CD4-positive, alpha-beta T cell treated with Interleukin-1 beta for 1 hour (primary cell): ENCODE measurements around the gene DNAJA4.

Experiments used
- DNase-seq, 2 donors: peaks; one replicate each; pipeline ENCODE4 v3.0.0-alpha.2; 2020 to 2022

The DNAJA4 gene

DNA sequence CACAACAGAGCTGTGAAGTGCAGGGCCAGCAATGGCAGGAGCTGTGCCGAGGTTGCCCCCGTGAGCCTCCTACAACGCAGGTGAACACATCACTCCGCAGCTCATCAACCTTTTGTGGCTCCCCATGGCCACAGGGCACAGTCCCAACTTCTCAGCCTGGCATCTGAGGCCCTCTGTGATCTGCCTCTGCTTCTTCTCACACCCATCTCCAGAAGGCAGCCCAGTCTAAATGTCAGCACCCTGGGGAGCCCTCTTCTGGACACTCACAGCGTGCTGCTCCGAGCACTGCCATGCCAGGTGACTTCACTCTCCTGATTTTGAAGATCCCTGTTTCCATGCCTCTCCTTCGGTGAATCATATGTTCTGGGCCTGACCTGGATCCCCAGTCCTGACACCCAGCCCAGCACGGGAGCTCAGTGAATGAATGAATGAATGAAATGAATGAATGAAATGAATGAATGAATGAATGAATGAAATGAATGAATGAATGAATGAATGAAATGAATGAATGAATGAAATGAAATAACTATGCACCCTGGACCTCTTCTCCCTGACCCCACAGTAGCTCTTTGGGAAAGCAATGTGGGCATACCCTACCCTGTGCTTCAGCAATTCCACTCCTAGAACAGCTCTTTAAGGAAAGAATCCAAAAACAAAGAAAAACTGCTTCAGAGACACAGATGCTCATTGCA is 52.9 kb downstream of the DNAJA4 start:
- no peak for DNase-seq

DNA sequence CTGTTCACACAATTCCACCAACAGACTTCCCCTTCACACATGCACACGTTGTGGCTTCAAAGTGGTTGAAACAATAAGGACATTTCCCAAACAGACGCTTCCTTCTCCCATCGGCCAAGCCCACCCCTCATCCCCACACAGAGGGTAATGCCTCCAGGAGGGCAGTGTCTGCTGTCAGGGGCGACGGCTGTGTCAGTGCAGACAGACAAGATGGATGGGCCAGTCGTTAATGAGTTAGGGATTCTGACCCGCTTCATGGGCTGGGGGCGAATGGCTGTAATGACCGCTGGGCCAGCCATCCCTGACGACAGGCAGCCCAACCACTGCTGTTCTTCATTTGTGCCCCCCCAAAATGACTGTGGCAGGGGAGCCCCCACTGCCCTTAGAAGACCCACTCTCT is 55.2 kb downstream of the DNAJA4 start:
- no peak for DNase-seq

DNA sequence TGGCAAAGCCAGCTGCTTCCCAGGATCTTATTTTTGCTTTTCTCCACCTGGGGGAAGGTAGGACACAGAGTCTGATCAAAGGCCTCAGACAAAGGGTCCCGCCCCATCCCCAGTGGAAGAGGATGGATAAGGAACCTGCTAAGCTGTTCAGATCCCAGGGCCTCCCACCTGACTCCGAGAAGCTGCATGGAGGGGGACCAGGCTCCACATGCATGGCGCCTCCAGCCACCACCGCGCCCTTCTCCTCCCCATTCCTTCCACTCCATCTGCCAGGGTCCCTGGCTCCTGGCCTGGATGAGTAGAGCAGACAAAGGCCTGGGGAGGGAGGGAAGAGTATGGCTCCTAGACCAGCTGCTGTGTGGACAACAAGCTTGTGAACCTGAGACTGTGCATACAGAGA is 55.8 kb downstream of the DNAJA4 start:
- no peak for DNase-seq

DNA sequence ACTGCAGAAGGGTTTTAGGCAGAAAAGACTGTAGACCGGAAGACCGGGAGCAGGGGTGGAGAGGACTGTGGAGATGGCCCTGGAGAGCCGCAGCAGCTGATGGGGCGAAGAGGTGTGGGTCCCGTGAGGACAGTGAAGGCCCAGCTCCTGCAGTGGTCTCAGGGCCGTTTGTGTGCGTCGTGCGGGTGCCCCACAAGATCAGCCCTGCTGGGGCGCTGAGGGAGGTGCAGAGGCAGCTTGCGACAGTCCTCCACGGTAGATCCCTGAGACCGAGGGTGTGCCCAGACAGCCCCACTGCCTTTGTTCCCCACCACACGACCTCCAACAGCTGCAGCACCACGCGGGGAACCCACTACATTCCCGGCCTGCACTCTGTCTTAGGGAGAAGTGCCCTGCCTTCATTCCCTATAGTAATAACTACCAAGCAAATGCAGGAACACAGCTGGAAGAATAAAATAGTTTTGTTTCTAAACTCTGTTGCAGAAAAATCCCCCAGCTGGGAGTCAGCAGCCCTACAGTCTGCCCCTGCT is 56.7 kb downstream of the DNAJA4 start:
- no peak for DNase-seq

DNA sequence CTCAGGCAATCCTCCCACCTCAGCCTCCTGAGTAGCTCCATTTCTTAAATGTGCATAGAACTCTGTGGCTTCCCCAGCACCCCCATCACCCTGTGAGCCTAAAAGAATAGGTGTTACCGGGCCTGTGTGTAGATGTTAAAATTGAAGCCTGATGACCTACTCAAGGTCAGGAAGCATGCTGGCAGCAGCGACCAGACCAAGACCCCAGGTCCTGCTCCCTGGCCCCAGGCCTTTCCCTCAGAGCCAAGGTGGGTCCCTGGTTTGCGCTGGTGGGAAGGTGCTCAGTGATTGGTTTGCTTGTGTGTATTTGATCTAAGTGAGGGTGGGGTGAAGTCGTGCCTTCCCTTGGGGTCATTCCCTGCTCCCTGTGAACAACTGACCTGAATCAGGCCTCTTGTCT is 57.4 kb downstream of the DNAJA4 start:
- no peak for DNase-seq

DNA sequence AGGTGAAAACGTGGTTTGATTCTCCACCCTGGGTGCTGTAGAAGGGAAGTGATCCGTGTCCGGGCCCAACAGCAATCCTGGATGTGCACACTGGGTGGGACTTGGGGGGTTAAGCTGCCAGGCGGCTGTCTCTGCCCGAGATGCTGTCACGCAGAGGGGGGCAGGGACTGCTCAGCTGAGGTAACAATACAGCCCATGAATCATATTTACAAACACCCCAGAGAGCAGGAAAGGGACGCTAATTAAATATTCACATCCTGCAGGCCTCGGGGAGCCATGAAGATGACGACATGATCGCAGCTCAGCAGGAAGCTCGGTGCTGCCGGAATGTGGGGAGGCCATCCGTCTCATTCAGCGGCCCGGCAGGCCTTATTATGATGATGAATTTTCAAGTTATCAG is 57.9 kb downstream of the DNAJA4 start:
- DNase-seq: no peak

DNA sequence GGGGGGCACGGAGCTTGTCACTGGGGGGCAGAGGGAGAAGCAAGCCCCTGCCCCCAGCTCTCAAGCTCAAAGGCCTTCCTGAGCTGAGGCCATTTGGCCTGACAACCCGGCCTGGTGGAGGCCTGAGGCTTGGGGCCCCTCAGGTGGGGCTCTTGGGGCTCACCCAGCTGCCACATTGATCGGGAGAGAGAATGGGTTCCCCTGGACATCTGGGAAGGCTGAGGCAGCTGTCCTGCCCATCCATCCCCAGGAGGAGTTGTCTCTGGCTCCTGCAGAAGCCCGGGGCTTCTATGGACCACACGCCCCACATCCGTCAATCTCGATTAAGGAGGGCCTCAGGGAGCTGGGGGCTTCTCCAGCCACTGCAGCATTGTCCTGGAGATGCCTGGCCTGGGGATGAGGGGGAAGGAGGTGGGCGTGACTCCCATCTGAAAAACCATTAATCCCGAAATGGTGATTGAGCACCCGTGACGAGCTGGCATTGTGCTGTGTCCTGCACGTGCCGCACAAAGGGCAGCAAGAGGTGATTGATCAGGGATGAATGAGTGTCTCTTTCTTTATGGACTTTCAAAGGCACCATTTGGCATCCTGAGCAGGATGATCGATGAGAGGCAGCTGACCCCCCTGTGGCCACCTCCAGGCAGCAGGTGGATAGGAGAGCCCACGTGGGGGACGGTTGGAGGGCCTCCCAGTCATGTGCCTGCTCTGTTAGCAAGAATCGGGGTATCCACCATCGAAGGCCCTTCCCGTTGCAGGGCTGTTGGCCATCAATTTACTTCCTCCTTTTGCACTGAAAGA is 58.6 kb downstream of the DNAJA4 start:
- DNase-seq: no peak

DNA sequence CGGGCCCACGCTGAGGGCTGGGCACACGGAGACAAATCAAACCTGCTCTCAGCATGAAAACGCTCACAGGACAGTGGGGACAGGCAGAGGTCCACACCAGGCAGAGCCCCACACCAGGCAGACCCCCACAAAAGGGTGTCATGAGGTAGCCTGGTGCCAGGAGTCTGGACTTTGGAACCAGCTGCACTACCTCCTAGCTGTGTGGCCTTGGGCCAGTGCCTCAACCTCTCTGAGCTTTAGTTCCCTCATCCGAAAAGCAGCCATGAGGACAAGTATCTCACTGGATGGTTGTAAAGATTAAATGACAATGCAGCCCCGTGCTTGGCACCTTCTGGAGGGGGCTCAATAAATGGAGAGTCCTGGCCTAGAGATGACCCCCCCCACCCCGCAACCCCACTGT is 59.3 kb downstream of the DNAJA4 start:
- no peak for DNase-seq

DNA sequence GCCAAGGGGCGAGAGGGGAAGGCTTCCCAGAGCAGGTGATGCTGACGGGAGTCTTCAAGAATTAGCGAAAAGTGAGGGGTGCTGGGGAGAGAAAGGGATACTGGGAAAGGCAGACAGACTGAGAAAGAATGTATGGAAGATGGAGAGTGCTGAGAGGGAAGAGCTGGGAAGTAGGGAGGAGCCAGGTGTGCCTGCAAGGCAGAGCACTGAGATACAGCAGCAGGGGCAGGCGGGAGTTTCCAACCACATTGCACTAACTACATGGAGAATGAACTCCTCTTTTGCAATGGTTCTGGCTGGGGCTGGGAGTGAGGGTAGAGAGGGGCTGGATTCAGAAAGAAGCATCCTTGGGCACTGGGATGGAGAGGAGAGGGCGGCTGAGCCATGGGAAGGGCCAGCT is 59.8 kb downstream of the DNAJA4 start:
- no peak for DNase-seq

DNA sequence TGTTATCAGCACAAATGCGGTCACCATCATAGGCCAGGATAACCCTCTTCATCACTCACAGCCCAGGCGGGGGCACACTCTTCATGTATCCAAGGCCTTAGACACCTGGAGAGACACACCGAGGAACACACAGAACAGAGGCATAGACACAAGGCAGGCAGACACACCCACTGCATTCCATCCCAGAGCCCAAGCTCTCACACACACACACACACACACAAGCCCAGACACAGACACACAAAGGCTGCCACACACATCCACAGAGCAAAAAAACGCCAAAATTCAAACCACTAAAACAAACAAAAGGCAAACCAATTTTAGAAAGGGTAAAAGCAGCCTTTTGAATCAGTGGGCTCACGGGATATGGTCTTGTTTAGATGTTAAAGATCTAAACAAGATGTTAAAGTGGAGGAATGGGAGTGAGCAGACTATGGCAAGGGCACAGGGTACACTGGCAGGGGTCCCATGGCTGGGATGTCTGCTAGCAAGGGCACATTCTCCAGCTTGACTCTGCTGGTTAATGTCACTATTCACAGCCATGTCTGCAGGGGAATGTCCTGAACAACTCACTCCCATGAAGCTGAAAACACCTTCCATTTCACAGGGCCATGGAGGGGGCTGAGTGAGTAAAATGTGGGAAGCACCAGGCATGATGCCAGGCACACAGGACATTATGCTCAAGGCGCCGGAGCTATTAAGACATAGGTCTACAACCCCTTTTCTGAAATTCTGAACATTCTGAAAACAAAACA is 60.9 kb downstream of the DNAJA4 start:
- no peak for DNase-seq

DNA sequence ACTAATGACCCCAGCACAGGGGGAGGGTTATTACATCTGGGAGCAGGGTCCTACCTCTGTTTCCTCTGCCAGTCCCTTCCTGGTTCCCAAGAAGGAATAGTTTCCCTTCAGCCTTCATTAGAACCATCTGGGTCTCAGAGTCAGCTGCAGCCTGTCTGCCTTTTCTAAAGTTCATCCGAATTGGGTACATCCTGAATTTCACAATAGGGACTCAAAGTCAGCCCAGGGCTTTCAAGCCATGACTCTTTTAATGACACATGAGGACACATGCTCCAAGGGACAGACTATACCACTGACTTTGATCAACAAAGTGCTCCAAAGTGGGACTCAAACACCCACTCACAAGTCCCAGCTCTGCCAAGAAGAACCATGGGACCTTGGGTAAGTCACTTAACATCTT is 63.1 kb downstream of the DNAJA4 start:
- no peak for DNase-seq

DNA sequence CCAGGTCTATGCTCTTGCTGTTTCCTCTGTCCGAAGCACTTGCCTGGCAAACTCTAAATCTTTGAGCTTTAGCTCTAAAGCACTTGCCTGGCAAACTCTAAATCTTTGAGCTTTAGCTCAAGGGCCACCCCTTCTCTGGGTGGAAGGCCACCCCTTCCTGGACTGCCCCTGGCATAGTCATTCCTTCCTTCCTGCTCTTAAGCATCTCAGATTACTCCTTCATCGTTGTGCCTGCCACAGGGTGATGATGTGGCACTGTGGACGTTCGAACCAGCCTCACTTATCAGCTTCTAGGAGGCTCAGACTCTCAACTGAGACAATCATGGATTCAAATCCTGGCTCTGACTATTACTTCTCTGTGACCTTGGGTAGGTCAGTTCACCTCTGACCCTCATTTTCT is 65.3 kb downstream of the DNAJA4 start:
- no peak for DNase-seq
